22Rv1 (cell line): Measurements from ENCODE around the gene CHRNA4.

Experiments
- H3K27ac ChIP-seq: fragments of 450-650 bp; 2 replicates; pipeline ENCODE4 v1.5.1; 2017
- CTCF ChIP-seq: fragments of 450-650 bp; IDR thresholded peaks from 2 replicates; pipeline ENCODE4 v1.5.1; 2017; ENCODE audit warnings: mild to moderate bottlenecking
- ZFX ChIP-seq: fragments of 450-650 bp; IDR thresholded peaks from 2 replicates; pipeline ENCODE4 v1.6.1; 2017; ENCODE audit warnings: antibody characterized with exemption, borderline replicate concordance

Gene CHRNA4

GRCh38 chr20:63325554-63326313 lies 35.4 kb downstream of the CHRNA4 start:
- H3K27ac ChIP-seq: no peak overlapping the region
- TF ChIP-seq ZFX (no peak), CTCF (no peak)

- H3K27ac ChIP-seq: no peak overlapping the region
- TF ChIP-seq CTCF (no peak), ZFX (no peak)
Observed at GRCh38 chr20:63325021-63325471, 36.1 kb downstream of the CHRNA4 start.

- H3K27ac ChIP-seq: no peak overlapping the region
- peak; percentile 44 for TF ChIP-seq CTCF
- TF ChIP-seq ZFX: no peak
Observed at GRCh38 chr20:63323357-63323981, 37.7 kb downstream of the CHRNA4 start.

GRCh38 chr20:63322933-63323273 lies 38.2 kb downstream of the CHRNA4 start:
- TF ChIP-seq CTCF: no peak
- TF ChIP-seq ZFX: no peak
- H3K27ac ChIP-seq: no peak overlapping the region

- no peak overlapping the region for H3K27ac ChIP-seq
- TF ChIP-seq CTCF: no peak
- TF ChIP-seq ZFX: no peak
Observed at GRCh38 chr20:63322146-63322932, 38.8 kb downstream of the CHRNA4 start.

GRCh38 chr20:63321148-63321831 lies 39.9 kb downstream of the CHRNA4 start:
- no peak overlapping the region for H3K27ac ChIP-seq
- TF ChIP-seq CTCF (no peak), ZFX (no peak)
